GM12878 (cell line): ENCODE results near the gene NCKAP5. TPM values are rescaled to one million over a fixed set of nuclear protein-coding genes. Genes with fewer than 3 reads are reported as not detected.
A peak's percentile ranks its signal among the peaks of the same experiment; 100 is the strongest.

Source experiments
- ATAC-seq: fragments of 200-7000 bp; cut with Tn5 transposase; 3 replicates; pipeline ENCODE4 v1.9.1; 2020; ENCODE audit warnings: mild to moderate bottlenecking, moderate library complexity
- BruUV-seq: library from RNA; stranded (reverse); fragments of 400-500 nt; replicated peaks from 2 replicates; lab custom pipeline; 2021; lab: Mats Ljungman, UMichigan
- CTCF ChIA-PET: fragments of 300-600 bp; sonication (Branson Sonifier 250); formaldehyde crosslinking; extraction: SDS; loops from one replicate; lab custom pipeline; 2021; ENCODE audit warnings: inconsistent platforms; lab: Yijun Ruan, JAX
- POLR2A ChIA-PET: fragments of 350-600 bp; formaldehyde crosslinking; extraction: SDS; loops from one replicate; lab custom pipeline; 2021; ENCODE audit warnings: inconsistent platforms; lab: Charles Lee
- RAD21 ChIA-PET: fragments of 300-600 bp; sonication (Branson Sonifier 250); formaldehyde crosslinking; loops from one replicate; lab custom pipeline; 2023; ENCODE audit warnings: antibody characterized with exemption; ENCODE audit not compliant: unreplicated experiment; lab: Charles Lee
- SMC1A ChIA-PET: fragments of 300-600 bp; sonication (Branson Sonifier 250); formaldehyde crosslinking; loops from one replicate; lab custom pipeline; 2023; ENCODE audit not compliant: unreplicated experiment, uncharacterized antibody; lab: Charles Lee
- DNase-seq: peaks from one replicate; pipeline ENCODE4 v3.0.0-alpha.2; 2011; ENCODE audit warnings: low read depth, low spot score
- FAIRE-seq: peaks from 3 replicates; lab custom pipeline; 2011; peaks lifted over from hg19 to GRCh38; lab: Jason Lieb, UNC
- H2AFZ ChIP-seq: 2 replicates; pipeline ENCODE4 v1.6.0; 2011; ENCODE audit warnings: low read depth, low read length, control low read depth; ENCODE audit not compliant: control insufficient read depth
- H3K27ac ChIP-seq: 2 replicates; pipeline ENCODE4 v1.5.1; 2011; ENCODE audit warnings: control low read depth; ENCODE audit not compliant: control insufficient read depth, insufficient read depth
- H3K27me3 ChIP-seq, 2 experiments: replicated peaks in 1 of 2; 2 replicates each; pipeline versions ENCODE4 v1.6.0 to v1.6.1; 2011; ENCODE audit warnings: low read length in 1 of 2; ENCODE audit not compliant: control insufficient read depth in 2 of 2, insufficient read depth in 2 of 2
- H3K36me3 ChIP-seq, 2 experiments: 2 replicates each; pipeline ENCODE4 v1.5.1; 2011; ENCODE audit warnings: low read length in 1 of 2; ENCODE audit not compliant: control insufficient read depth in 2 of 2, insufficient read depth in 2 of 2
- H3K4me1 ChIP-seq: 2 replicates; pipeline ENCODE4 v1.6.1; 2011; ENCODE audit warnings: mild to moderate bottlenecking, low read length, moderate library complexity, mixed read lengths; ENCODE audit not compliant: control insufficient read depth, insufficient read depth
- H3K4me2 ChIP-seq: 2 replicates; pipeline ENCODE4 v1.6.0; 2011; ENCODE audit warnings: control low read depth; ENCODE audit not compliant: control insufficient read depth, insufficient read depth
- H3K4me3 ChIP-seq: fragments of 200-600 bp; sonication (generic); 2 replicates; pipeline ENCODE4 v1.5.1; 2016
- H3K79me2 ChIP-seq: 2 replicates; pipeline ENCODE4 v1.6.0; 2011; ENCODE audit warnings: low read length; ENCODE audit not compliant: control insufficient read depth, insufficient read depth
- H3K9ac ChIP-seq: 2 replicates; pipeline ENCODE4 v1.8.0; 2011; ENCODE audit warnings: low read length, control low read depth, mixed read lengths; ENCODE audit not compliant: control insufficient read depth, insufficient read depth
- H3K9me3 ChIP-seq: replicated peaks from 3 replicates; pipeline ENCODE4 v1.5.1; 2011; ENCODE audit warnings: mild to moderate bottlenecking, low read length; ENCODE audit not compliant: control insufficient read depth, insufficient read depth
- H4K20me1 ChIP-seq: 2 replicates; pipeline ENCODE4 v1.6.0; 2011; ENCODE audit not compliant: control insufficient read depth, insufficient read depth
- SMC3 ChIP-seq: IDR thresholded peaks from 2 replicates; pipeline ENCODE4 v1.6.1; 2011; ENCODE audit warnings: low read length, improper control_type of control experiment, borderline replicate concordance
- ZZZ3 ChIP-seq: IDR thresholded peaks from 2 replicates; pipeline ENCODE4 v1.6.1; 2011; ENCODE audit warnings: low read depth; ENCODE audit not compliant: control insufficient read depth, insufficient read length
- WGBS: methylation state at CpG from one replicate; pipeline ENCODE4 v1.1.6; 2016; ENCODE audit warnings: low lambda C conversion rate; ENCODE audit not compliant: insufficient replicate concordance, insufficient coverage; ENCODE audit errors: missing lambda C conversion rate; 5-methylcytosine and 5-hydroxymethylcytosine counted together
- in situ Hi-C: fragments of 300-500 bp; cut with MboI; formaldehyde crosslinking; loops from 9 replicates; pipeline ENCODE4 v1.14.3; 2018; ENCODE audit warnings: mixed read lengths
- intact Hi-C: fragments of 100-400 bp; cut with micrococcal nuclease; formaldehyde crosslinking; loops from one replicate; pipeline ENCODE4 v1.14.2; 2022; ENCODE audit not compliant: unreplicated experiment
- polyA plus RNA-seq, 11 experiments: library from polyadenylated mRNA; depleted of rRNA in 4 of 11; unstranded in 6 of 11; stranded (reverse) in 5 of 11; fragments of >200 nt; fragmentation: Nextera tagmentation in 4 of 11; fragmentation: Illumina TruSeq in 1 of 11; extraction: Ambion mirVana in 4 of 11; extraction: Trizol in 1 of 11; gene quantifications; 1 replicate in 1 of 11; 2 replicates in 10 of 11; pipeline versions ENCODE4 v1.2.1 to v1.2.3, GENCODE V29; 2011 to 2016; ENCODE audit warnings: inconsistent platforms in 2 of 11, missing spikeins in 2 of 11, low read depth in 1 of 11
- total RNA-seq, 4 experiments: library from RNA; depleted of rRNA in 3 of 4; stranded (reverse); fragments of >200 nt in 3 of 4; fragmentation: Illumina TruSeq in 1 of 4; extraction: Trizol in 1 of 4; gene quantifications; 2 replicates each; pipeline versions ENCODE4 v1.2.1 to v1.2.3, GENCODE V29; 2013 to 2021
- TF ChIP-seq, protein P1 (sequence below), 3 experiments: IDR thresholded peaks in 2 of 3; conservative IDR thresholded peaks in 1 of 3; 2 replicates each; pipeline ENCODE4 v1.5.1; 2011; ENCODE audit warnings: low read depth in 3 of 3, low read length in 3 of 3, mild to moderate bottlenecking in 3 of 3, control low read depth in 2 of 3, moderate library complexity in 2 of 3, inconsistent platforms in 1 of 3, mixed read lengths in 1 of 3; ENCODE audit not compliant: control insufficient read depth in 2 of 3, insufficient read depth in 1 of 3; ENCODE audit errors: extremely low read depth in 1 of 3

NCKAP5 gene
- total and polyA plus RNA-seq, 10 of the 15 experiments (the other 5 are each of a cell fraction or from before 2014, with no cell fraction given), result 0.06 to 0.44 (median 0.16) TPM

- SMC1A ChIA-PET, result interaction anchor here (0.8 to 2.8 kb wide), 11 partner anchors 9 to 1128 kb away, joined by 3 to 13 read pairs (median 4); no protein-coding TSS in a partner anchor
- DNase-seq (no peak), ATAC-seq (peak; percentile 83)
- intact Hi-C loops, result loop anchor here (1.0 to 2.0 kb wide), 3 partner anchors 27 to 1193 kb away; no protein-coding TSS in a partner anchor
- no peak overlapping the region for H3K4me2 ChIP-seq
- no peaks in the 10 kb centered on the region for H4K20me1 ChIP-seq
- POLR2A ChIA-PET, result no interaction called here
- no peak overlapping the region for H3K27ac ChIP-seq
- TF ChIP-seq ZZZ3 (no peak), SMC3 (peak; percentile 47; the same call in 1 of the 2 replicates)
- TF ChIP-seq, protein P1, sequence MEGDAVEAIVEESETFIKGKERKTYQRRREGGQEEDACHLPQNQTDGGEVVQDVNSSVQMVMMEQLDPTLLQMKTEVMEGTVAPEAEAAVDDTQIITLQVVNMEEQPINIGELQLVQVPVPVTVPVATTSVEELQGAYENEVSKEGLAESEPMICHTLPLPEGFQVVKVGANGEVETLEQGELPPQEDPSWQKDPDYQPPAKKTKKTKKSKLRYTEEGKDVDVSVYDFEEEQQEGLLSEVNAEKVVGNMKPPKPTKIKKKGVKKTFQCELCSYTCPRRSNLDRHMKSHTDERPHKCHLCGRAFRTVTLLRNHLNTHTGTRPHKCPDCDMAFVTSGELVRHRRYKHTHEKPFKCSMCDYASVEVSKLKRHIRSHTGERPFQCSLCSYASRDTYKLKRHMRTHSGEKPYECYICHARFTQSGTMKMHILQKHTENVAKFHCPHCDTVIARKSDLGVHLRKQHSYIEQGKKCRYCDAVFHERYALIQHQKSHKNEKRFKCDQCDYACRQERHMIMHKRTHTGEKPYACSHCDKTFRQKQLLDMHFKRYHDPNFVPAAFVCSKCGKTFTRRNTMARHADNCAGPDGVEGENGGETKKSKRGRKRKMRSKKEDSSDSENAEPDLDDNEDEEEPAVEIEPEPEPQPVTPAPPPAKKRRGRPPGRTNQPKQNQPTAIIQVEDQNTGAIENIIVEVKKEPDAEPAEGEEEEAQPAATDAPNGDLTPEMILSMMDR (IDR thresholded peaks at IDR 0.05 in 2 of 3, conservative IDR thresholded peaks at IDR 0.05 in 1 of 3; ENCODE audit: control insufficient read depth in 2 of 3, extremely low read depth in 1 of 3, insufficient read depth in 1 of 3, low read depth in 3 of 3, low read length in 3 of 3), result peak in 2 of 3 experiments; percentile 38 to 50; a peak in 3 of 6 replicates
- TF ChIP-seq, all 136 proteins: peak for 2
- no peaks in the 10 kb centered on the region for H3K36me3 ChIP-seq
- no peaks in the 10 kb centered on the region; a peak in 1 of 4 replicates for H3K27me3 ChIP-seq
- WGBS, result 24% methylated on average over 12 of the region's 12 CpGs
- no peak overlapping the region for H3K4me3 ChIP-seq
- H2AFZ ChIP-seq, result no peak overlapping the region
- BruUV-seq, result no TSS peak
- ChIA-PET RAD21 (interaction anchor here (0.9 to 3.5 kb wide), 5 partner anchors 202 to 909 kb away, joined by 3 to 12 read pairs (median 4); no protein-coding TSS in a partner anchor), CTCF (interaction anchor here (0.5 to 2.3 kb wide), 16 partner anchors 8 to 1129 kb away, joined by 3 to 19 read pairs (median 4); no protein-coding TSS in a partner anchor)
- no peaks in the 10 kb centered on the region for H3K9me3 ChIP-seq
- no peak for FAIRE-seq
- H3K79me2 ChIP-seq, result no peaks in the 10 kb centered on the region
- no peaks in the 10 kb centered on the region for H3K4me1 ChIP-seq
- H3K9ac ChIP-seq, result no peak overlapping the region
- in situ Hi-C loops, result no loop called here
Measured at GRCh38 chr2:132651115-132652045, 916.9 kb downstream of the NCKAP5 start.
